ENCODE data around the gene LIMA1.
"Not testable (repeated sequence)": the region's sequence is repeated elsewhere in the genome, so short reads cannot be mapped to it uniquely, and the experiment has no call there.

Gene LIMA1

DNA sequence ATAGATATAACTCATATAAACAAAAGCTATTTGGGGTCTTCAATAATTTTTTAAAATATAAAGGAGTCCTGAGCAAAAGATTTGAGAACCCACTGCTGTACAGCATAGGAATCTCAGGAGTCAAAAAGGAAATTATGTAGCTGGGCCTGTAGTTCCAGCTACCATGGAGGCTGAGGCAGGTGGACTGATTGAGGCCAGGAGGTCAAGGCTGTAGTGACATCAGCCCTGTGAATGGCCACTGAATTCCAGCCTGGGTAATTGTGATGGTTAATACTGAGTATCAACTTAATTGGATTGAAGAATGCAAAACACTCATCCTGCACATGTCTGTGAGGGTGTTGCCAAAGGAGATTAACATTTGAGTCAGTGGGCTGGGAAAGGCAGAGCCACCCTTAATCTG, 126.7 kb downstream of the LIMA1 start:
- Histone ChIP-seq H3K4me3 (ENCODE audit: low read depth in 1 of 2, low read length in 2 of 2) (no peak overlapping the region), H3K4me1 (ENCODE audit: control insufficient read depth in 1 of 2, insufficient read depth in 2 of 2, low read length in 2 of 2) (no peaks in the 10 kb centered on the region)

DNA sequence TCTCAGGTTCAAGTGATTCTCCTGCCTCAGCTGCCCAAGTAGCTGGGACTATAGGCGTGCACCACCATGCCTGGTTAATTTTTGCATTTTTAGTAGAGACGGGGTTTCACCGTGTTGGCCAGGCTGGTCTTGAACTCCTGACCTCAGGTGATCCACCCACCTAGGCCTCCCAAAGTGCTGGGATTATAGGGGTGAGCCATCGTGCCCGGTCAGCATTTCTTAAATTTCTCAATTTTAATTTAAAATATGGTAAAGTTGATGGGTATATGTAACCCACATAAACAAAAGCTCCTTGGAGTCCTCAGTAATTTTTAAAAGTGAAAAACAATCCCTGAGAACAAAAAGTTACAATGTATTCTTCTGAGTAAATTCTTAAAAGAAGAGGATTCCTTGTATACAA, 128.4 kb downstream of the LIMA1 start:
- H3K27me3 ChIP-seq (ENCODE audit: low read depth, low read length); H3K36me3 ChIP-seq (ENCODE audit: control insufficient read depth in 1 of 2, insufficient read depth in 2 of 2, low read length in 2 of 2); H3K9me3 ChIP-seq (ENCODE audit: control insufficient read depth in 1 of 2, low read length in 2 of 2); H3K4me3 ChIP-seq (ENCODE audit: low read depth in 1 of 2, low read length in 2 of 2); H3K27ac ChIP-seq (ENCODE audit: low read length); H3K4me1 ChIP-seq (ENCODE audit: control insufficient read depth in 1 of 2, insufficient read depth in 2 of 2, low read length in 2 of 2): not testable (repeated sequence)

More for the DNA sequence above, 126.7 kb downstream of the LIMA1 start:
- Histone ChIP-seq H3K27me3 (ENCODE audit: low read depth, low read length) (no peaks in the 10 kb centered on the region), H3K9me3 (ENCODE audit: control insufficient read depth in 1 of 2, low read length in 2 of 2) (no peaks in the 10 kb centered on the region), H3K27ac (ENCODE audit: low read length) (no peak overlapping the region), H3K36me3 (ENCODE audit: control insufficient read depth in 1 of 2, insufficient read depth in 2 of 2, low read length in 2 of 2) (no peaks in the 10 kb centered on the region)

DNA sequence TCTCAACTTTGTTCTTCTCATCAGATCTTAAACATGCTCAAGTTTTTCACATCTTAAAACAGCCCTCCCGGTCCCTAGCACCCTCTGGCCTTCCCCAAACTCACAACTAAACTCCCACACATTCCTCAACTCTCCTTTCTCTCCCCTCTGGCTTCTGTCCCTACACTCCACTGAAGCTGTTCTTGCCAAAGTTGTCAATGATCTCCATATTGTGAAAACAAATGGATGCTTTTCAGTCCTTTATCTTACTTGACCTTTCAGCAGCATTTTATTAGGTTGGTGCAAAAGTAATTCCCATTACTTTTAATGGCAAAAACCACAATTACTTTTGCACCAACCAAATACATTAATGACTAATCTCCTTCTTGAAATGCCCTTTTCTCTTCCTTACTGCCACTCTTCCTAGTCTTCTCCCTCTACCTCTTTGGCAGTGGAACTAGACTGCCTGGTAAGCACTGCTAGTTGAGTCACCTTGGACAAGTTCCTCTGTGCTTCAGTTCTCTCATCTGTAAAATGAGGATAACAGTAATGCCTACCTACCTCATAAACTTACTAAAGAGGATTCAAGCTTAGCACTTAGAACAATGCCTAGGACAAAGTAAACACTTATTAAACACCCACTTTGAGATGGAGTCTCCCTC, 132.2 kb downstream of the LIMA1 start:
- Histone ChIP-seq H3K4me1 (ENCODE audit: control insufficient read depth in 1 of 2, insufficient read depth in 2 of 2, low read length in 2 of 2) (no peaks in the 10 kb centered on the region), H3K36me3 (ENCODE audit: control insufficient read depth in 1 of 2, insufficient read depth in 2 of 2, low read length in 2 of 2) (no peaks in the 10 kb centered on the region), H3K9me3 (ENCODE audit: control insufficient read depth in 1 of 2, low read length in 2 of 2) (no peaks in the 10 kb centered on the region), H3K4me3 (ENCODE audit: low read depth in 1 of 2, low read length in 2 of 2) (no peak overlapping the region), H3K27ac (ENCODE audit: low read length) (no peak overlapping the region), H3K27me3 (ENCODE audit: low read depth, low read length) (no peaks in the 10 kb centered on the region)

DNA sequence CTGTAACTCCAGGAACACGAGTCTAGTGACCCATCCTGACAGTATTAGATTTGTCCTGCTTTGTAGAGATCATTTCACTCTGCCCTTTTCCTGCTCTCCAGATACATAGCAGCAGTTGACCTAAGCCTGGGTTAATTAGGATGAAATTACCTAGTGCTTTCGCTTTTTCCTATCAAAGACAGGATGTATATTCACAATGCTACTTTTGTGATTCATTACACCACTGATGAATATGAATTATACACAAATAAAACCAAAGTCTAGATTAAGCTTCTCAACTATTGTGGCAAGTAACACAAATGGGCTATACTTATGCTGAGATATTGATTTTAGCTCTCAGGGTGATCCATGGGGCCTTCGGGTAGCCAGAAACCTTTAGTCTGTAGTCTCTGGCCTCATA, 134.0 kb downstream of the LIMA1 start:
- Histone ChIP-seq H3K4me3 (ENCODE audit: low read depth in 1 of 2, low read length in 2 of 2) (no peak overlapping the region), H3K4me1 (ENCODE audit: control insufficient read depth in 1 of 2, insufficient read depth in 2 of 2, low read length in 2 of 2) (no peaks in the 10 kb centered on the region), H3K27ac (ENCODE audit: low read length) (no peak overlapping the region), H3K27me3 (ENCODE audit: low read depth, low read length) (no peaks in the 10 kb centered on the region), H3K36me3 (ENCODE audit: control insufficient read depth in 1 of 2, insufficient read depth in 2 of 2, low read length in 2 of 2) (no peaks in the 10 kb centered on the region), H3K9me3 (ENCODE audit: control insufficient read depth in 1 of 2, low read length in 2 of 2) (no peaks in the 10 kb centered on the region)

DNA sequence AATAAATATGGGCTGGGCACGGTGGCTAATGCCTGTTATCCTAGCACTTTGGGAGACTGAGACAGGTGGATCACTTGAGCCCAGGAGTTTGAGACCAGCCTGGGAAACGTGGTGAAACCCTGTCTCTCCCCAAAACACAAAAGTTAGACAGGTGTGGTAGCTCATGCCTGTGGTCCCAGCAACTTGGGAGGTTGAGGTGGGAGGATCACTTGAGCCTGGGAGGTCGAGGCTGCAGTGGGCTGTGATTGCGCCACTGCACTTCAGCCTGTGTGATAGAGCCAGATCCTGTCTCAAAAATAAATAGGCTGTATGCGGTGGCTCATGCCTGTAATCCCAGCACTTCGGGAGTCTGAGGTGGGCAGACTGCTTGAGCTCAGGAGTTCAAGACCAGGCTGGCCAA, 135.3 kb downstream of the LIMA1 start:
- not testable (repeated sequence) for H3K4me1 ChIP-seq (ENCODE audit: control insufficient read depth in 1 of 2, insufficient read depth in 2 of 2, low read length in 2 of 2); H3K27ac ChIP-seq (ENCODE audit: low read length); H3K9me3 ChIP-seq (ENCODE audit: control insufficient read depth in 1 of 2, low read length in 2 of 2); H3K36me3 ChIP-seq (ENCODE audit: control insufficient read depth in 1 of 2, insufficient read depth in 2 of 2, low read length in 2 of 2); H3K4me3 ChIP-seq (ENCODE audit: low read depth in 1 of 2, low read length in 2 of 2); H3K27me3 ChIP-seq (ENCODE audit: low read depth, low read length)

DNA sequence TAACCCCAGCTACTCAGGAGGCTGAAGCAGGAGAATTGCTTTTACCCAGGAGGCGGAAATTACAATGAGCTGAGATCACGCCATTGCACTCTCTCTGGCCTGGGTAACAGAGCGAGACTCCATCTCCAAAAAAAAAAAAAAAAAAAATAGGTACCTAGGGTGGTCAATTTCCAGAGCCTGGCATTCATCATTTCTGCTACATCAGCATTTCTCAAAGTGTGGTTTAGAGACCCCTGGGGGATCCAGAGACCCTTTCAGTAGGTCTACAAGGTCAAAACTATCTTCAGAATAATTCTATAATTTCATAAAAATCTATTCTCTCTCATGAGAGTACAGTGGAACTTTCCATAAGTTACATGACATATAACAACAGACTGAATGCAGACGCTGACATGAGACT, 136.0 kb downstream of the LIMA1 start:
- Histone ChIP-seq H3K9me3 (ENCODE audit: control insufficient read depth in 1 of 2, low read length in 2 of 2) (no peaks in the 10 kb centered on the region), H3K36me3 (ENCODE audit: control insufficient read depth in 1 of 2, insufficient read depth in 2 of 2, low read length in 2 of 2) (peaks cover 0 to 4% of the 10 kb centered on the region in 2 donors), H3K27me3 (ENCODE audit: low read depth, low read length) (no peaks in the 10 kb centered on the region), H3K4me3 (ENCODE audit: low read depth in 1 of 2, low read length in 2 of 2) (no peak overlapping the region), H3K27ac (ENCODE audit: low read length) (no peak overlapping the region), H3K4me1 (ENCODE audit: control insufficient read depth in 1 of 2, insufficient read depth in 2 of 2, low read length in 2 of 2) (no peaks in the 10 kb centered on the region)

DNA sequence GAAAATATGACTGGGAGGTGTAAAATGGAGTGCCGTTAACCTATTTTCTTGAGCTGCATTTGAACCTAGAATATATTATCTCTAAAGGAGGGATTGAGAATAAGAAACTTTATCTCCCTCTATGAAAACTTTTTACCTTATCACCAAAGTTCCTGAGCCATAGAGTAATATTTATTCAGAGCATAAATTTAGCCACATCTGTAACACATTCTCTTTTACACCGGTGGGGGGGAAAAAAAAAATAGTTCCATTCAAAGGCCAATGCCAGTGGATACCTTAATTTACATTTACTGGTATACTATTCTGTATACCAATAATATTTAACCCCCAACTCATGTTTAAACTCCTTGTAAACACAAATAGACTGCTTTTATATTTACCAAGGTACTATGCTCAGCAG, 137.9 kb downstream of the LIMA1 start:
- Histone ChIP-seq H3K9me3 (ENCODE audit: control insufficient read depth in 1 of 2, low read length in 2 of 2) (no peaks in the 10 kb centered on the region), H3K36me3 (ENCODE audit: control insufficient read depth in 1 of 2, insufficient read depth in 2 of 2, low read length in 2 of 2) (peaks cover 4 to 7% of the 10 kb centered on the region in 2 donors), H3K4me3 (ENCODE audit: low read depth in 1 of 2, low read length in 2 of 2) (no peak overlapping the region), H3K27me3 (ENCODE audit: low read depth, low read length) (no peaks in the 10 kb centered on the region), H3K4me1 (ENCODE audit: control insufficient read depth in 1 of 2, insufficient read depth in 2 of 2, low read length in 2 of 2) (no peaks in the 10 kb centered on the region), H3K27ac (ENCODE audit: low read length) (no peak overlapping the region)

DNA sequence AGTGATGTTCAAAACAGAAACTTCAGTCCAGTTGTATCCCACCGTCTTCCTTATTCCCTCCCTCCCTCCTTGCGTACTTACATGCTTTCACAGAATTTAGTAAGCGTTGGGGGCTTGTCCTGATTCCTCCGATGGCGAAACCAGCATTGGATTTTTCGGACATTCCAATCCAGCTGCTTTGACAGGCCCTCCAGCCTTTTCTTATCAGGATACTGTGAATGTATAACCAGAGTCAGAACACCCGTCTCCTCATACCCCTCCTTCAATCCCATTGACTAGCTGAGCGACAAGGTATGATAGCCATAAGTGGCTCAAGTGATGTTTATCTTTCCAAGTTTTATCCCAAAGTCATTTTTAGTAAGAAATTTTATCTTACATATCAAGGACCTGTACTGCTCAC, 140.3 kb downstream of the LIMA1 start:
- no peak overlapping the region for H3K4me3 ChIP-seq (ENCODE audit: low read depth in 1 of 2, low read length in 2 of 2)
- H3K4me1 ChIP-seq (ENCODE audit: control insufficient read depth in 1 of 2, insufficient read depth in 2 of 2, low read length in 2 of 2) = no peaks in the 10 kb centered on the region
- no peaks in the 10 kb centered on the region for H3K9me3 ChIP-seq (ENCODE audit: control insufficient read depth in 1 of 2, low read length in 2 of 2)
- H3K36me3 ChIP-seq (ENCODE audit: control insufficient read depth in 1 of 2, insufficient read depth in 2 of 2, low read length in 2 of 2) = peaks cover 11% of the 10 kb centered on the region in 2 donors
- H3K27me3 ChIP-seq (ENCODE audit: low read depth, low read length) = no peaks in the 10 kb centered on the region
- H3K27ac ChIP-seq (ENCODE audit: low read length) = no peak overlapping the region

DNA sequence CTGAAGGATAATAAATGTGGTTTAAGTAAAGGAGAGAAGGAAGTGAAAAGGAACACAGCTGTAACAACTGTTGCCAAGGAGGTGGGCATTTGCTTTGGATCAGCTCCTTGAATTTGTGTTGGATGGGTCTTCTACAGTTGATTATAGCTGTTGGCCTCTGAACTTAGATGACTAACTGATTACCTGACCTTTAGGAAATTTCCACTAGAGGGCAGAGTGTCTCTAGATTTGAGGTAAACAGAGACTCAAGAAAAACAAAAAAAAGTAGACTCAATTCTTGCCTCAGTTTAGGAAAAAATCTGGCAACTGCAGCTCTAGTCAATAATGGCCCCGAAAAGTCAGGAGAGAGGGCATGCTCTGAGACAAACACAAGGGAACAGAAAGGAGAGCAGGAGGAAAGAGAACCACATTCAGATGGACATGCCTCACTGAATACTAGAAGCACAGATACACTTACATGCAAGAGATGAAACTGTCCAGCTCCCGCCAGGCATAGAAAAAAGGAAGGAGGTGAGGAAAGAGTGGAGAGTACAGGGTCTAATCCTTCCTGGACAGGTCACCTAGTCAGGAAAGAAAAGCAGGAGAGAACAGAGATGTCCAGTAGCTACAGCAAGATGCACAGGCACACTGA, 150.7 kb downstream of the LIMA1 start:
- H3K4me1 ChIP-seq (ENCODE audit: control insufficient read depth in 1 of 2, insufficient read depth in 2 of 2, low read length in 2 of 2) = peaks cover 0 to 15% of the 10 kb centered on the region in 2 donors
- no peak overlapping the region for H3K4me3 ChIP-seq (ENCODE audit: low read depth in 1 of 2, low read length in 2 of 2)
- no peak overlapping the region for H3K27ac ChIP-seq (ENCODE audit: low read length)
- no peaks in the 10 kb centered on the region for H3K27me3 ChIP-seq (ENCODE audit: low read depth, low read length)
- peaks cover 42 to 53% of the 10 kb centered on the region in 2 donors for H3K36me3 ChIP-seq (ENCODE audit: control insufficient read depth in 1 of 2, insufficient read depth in 2 of 2, low read length in 2 of 2)
- no peaks in the 10 kb centered on the region for H3K9me3 ChIP-seq (ENCODE audit: control insufficient read depth in 1 of 2, low read length in 2 of 2)

DNA sequence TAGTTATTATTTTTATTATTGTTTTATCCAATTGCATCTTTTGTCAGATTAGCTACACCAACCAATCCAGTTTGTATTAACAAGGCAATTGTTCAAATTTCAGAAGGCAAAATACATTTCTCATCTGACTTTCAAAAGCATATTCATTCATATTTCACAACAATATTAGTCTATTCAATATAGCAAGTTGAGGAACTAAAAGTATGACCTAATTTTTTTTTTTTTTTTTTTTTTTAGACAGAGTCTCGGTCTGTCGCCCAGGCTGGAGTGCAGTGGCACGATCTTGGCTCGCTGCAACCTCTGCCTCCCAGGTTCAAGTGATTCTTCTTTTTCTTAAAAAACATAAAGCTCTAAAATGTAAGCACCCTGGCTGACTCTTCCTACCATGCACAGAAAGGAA, 154.0 kb downstream of the LIMA1 start:
- Histone ChIP-seq H3K4me1 (ENCODE audit: control insufficient read depth in 1 of 2, insufficient read depth in 2 of 2, low read length in 2 of 2) (peaks cover 0 to 2% of the 10 kb centered on the region in 2 donors), H3K4me3 (ENCODE audit: low read depth in 1 of 2, low read length in 2 of 2) (no peak overlapping the region), H3K27ac (ENCODE audit: low read length) (no peak overlapping the region), H3K36me3 (ENCODE audit: control insufficient read depth in 1 of 2, insufficient read depth in 2 of 2, low read length in 2 of 2) (peaks cover 36 to 45% of the 10 kb centered on the region in 2 donors), H3K27me3 (ENCODE audit: low read depth, low read length) (no peaks in the 10 kb centered on the region), H3K9me3 (ENCODE audit: control insufficient read depth in 1 of 2, low read length in 2 of 2) (no peaks in the 10 kb centered on the region)

DNA sequence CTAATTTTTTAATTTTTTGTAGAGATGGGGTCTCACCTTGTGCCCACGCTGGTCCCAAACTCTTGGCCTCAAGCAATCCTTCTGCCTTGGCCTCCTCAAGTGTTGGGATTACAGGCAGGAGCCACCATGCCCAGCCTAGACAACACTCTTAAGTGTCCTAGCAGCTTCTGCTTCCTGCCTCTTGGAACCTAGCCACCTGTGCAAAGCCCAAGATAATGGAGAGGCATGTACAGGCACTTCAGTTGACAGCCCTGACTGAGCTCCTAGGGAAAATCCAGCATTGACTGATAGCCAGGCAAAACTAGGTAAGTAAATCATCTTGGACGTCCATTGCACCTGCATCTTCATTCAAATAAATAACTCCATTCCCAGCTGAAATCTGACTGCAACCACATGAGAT, 155.8 kb downstream of the LIMA1 start:
- Histone ChIP-seq H3K36me3 (ENCODE audit: control insufficient read depth in 1 of 2, insufficient read depth in 2 of 2, low read length in 2 of 2) (peaks cover 35 to 47% of the 10 kb centered on the region in 2 donors), H3K27ac (ENCODE audit: low read length) (no peak overlapping the region), H3K4me1 (ENCODE audit: control insufficient read depth in 1 of 2, insufficient read depth in 2 of 2, low read length in 2 of 2) (no peaks in the 10 kb centered on the region), H3K9me3 (ENCODE audit: control insufficient read depth in 1 of 2, low read length in 2 of 2) (no peaks in the 10 kb centered on the region), H3K27me3 (ENCODE audit: low read depth, low read length) (no peaks in the 10 kb centered on the region), H3K4me3 (ENCODE audit: low read depth in 1 of 2, low read length in 2 of 2) (no peak overlapping the region)
